ENCODE results near the gene ATP1B2. TPM values are rescaled to one million over a fixed set of nuclear protein-coding genes. Genes with fewer than 3 reads are reported as not detected.

Gene ATP1B2
- total and polyA plus RNA-seq, 9 of the 15 experiments (the other 6 are each of a cell fraction or from before 2014, with no cell fraction given), result 0.23 to 6.0 (median 0.99) TPM

GRCh38 chr17:7702776-7703175, 52.0 kb downstream of the ATP1B2 start:
- Histone ChIP-seq H3K9me3 (replicated peaks; ENCODE audit: control insufficient read depth, insufficient read depth, low read depth, low read length) (no peaks in the 10 kb centered on the region), H3K4me3 (no peak overlapping the region), H3K27me3 (ENCODE audit: control insufficient read depth in 2 of 2, insufficient read depth in 2 of 2, low read length in 2 of 2) (peaks cover 7 to 23% of the 10 kb centered on the region in 2 experiments; a peak in 4 of 5 replicates), H2AFZ (ENCODE audit: low read depth, low read length) (no peak overlapping the region), H3K27ac (ENCODE audit: extremely low read depth, low read depth, low read length) (no peak overlapping the region), H3K36me3 (ENCODE audit: control insufficient read depth, insufficient read depth, low read length) (0 out of 3 replicates have a peak, but pooled peaks cover 3% of the 10 kb centered on the region), H3K4me1 (replicated peaks in 1 of 2; ENCODE audit: control insufficient read depth in 2 of 2, insufficient read depth in 2 of 2, low read length in 2 of 2) (peaks cover 5 to 23% of the 10 kb centered on the region in 2 experiments; a peak in 3 of 5 replicates), H3K9ac (ENCODE audit: insufficient read depth in 1 of 2, low read depth in 2 of 2, low read length in 2 of 2) (no peak overlapping the region; a peak in 1 of 4 replicates), H3K9me1 (ENCODE audit: control insufficient read depth, insufficient read depth, low read length) (no peaks in the 10 kb centered on the region), H3K79me2 (ENCODE audit: control insufficient read depth, insufficient read depth, low read length) (no peaks in the 10 kb centered on the region), H3K4me2 (ENCODE audit: insufficient read depth, low read length) (no peak overlapping the region), H4K20me1 (replicated peaks; ENCODE audit: control insufficient read depth, insufficient read depth, low read length) (no peaks in the 10 kb centered on the region)
- no peak for FAIRE-seq
- in situ Hi-C loops (cut with MboI) (no loop called here), intact Hi-C loops (cut with micrococcal nuclease) (no loop called here)
- DNase-seq (ENCODE audit: extremely low read depth in 1 of 4, low spot score in 3 of 4), result no peak
- ChIA-PET POLR2A (interaction anchor here (0.5 to 7.6 kb wide), 4 partner anchors 9 to 624 kb away, joined by 3 to 67 read pairs (median 10); partner anchors contain the start of genes TP53 and WRAP53), CTCF (ENCODE audit: low intra/inter-chr PET ratio) (no interaction called here)
- ATAC-seq, result no peak
- 84% methylated on average over 9 of the region's 13 CpGs for WGBS (ENCODE audit: insufficient coverage, low coverage, missing lambda C conversion rate)
- BruUV-seq (replicated peaks), result no TSS peak
- TF ChIP-seq HNRNPLL (IDR thresholded peaks at IDR 0.05; ENCODE audit: low read depth, low read length, poor library complexity, severe bottlenecking) (no peak), SRSF3 (IDR thresholded peaks at IDR 0.05; ENCODE audit: insufficient read depth, low read length) (no peak), VEZF1 (CRISPR knock-in tag; IDR thresholded peaks at IDR 0.05) (no peak), NELFE (IDR thresholded peaks at IDR 0.05; ENCODE audit: insufficient read depth, insufficient read length) (no peak), ZSCAN29 (IDR thresholded peaks at IDR 0.05) (no peak), PURB (CRISPR knock-in tag; IDR thresholded peaks at IDR 0.05; ENCODE audit: low read depth) (no peak), ZBTB33 (CRISPR knock-in tag; IDR thresholded peaks at IDR 0.05) (no peak), ZNF239 (CRISPR knock-in tag; IDR thresholded peaks at IDR 0.05) (no peak), ZNF347 (CRISPR knock-in tag; IDR thresholded peaks at IDR 0.05; ENCODE audit: low read depth) (no peak), FOXP1 (CRISPR knock-in tag; IDR thresholded peaks at IDR 0.05) (no peak), ZNF431 (CRISPR knock-in tag; IDR thresholded peaks at IDR 0.05) (no peak), CTCF (IDR thresholded peaks at IDR 0.05 in 2 of 3, conservative IDR thresholded peaks at IDR 0.05 in 1 of 3; ENCODE audit: insufficient read depth in 2 of 3, low read depth in 1 of 3, low read length in 3 of 3) (no peak), FOXJ3 (CRISPR knock-in tag; IDR thresholded peaks at IDR 0.05) (no peak), HDGF (IDR thresholded peaks at IDR 0.05) (no peak), POLR2G (IDR thresholded peaks at IDR 0.05; ENCODE audit: low read depth, low read length) (no peak), ZNF232 (CRISPR knock-in tag; IDR thresholded peaks at IDR 0.05) (no peak)
